Fibroblast of villous mesenchyme (primary cell): ENCODE results near the gene SRSF1. TPM values are rescaled to one million over a fixed set of nuclear protein-coding genes. Genes with fewer than 3 reads are reported as not detected.

Experiments
- DNase-seq: peaks from one replicate; pipeline ENCODE4 v3.0.0-alpha.2; 2010; ENCODE audit warnings: low read depth
- H3K4me3 ChIP-seq: 2 replicates; pipeline ENCODE4 v1.5.1; 2011; ENCODE audit warnings: low read depth, mild to moderate bottlenecking, low read length
- total RNA-seq: library from RNA; depleted of rRNA; stranded (reverse); fragments of >200 nt; gene quantifications from 2 replicates; pipeline ENCODE4 v1.2.3, GENCODE V29; 2012
- TF ChIP-seq, protein P1 (sequence below): IDR thresholded peaks from 2 replicates; pipeline ENCODE4 v1.5.1; 2012; ENCODE audit warnings: low read depth, mild to moderate bottlenecking, low read length; ENCODE audit not compliant: insufficient read depth

SRSF1 gene
- total RNA-seq, 1 donor: 434 TPM

DNA sequence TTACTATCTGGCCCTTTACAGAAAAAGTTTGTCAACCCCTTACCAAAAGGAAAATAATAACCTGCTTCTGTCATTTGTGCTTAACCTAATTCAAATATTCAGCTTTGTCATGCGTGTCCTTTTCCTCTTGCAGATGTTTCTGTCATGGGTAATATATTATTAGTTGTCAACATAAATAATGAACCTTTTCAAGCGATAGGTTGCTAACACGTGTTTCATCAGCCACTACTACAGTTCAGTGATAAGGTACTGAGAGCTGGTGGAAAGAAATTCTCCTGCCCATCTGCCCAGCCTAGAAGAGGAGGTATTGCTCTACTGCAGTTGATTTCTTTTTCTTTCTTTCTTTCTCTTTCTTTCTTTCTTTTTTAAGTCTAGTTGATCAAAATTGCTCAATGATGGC is 12.0 kb upstream of the SRSF1 start:
- no peak overlapping the region for H3K4me3 ChIP-seq
- TF ChIP-seq, protein P1, sequence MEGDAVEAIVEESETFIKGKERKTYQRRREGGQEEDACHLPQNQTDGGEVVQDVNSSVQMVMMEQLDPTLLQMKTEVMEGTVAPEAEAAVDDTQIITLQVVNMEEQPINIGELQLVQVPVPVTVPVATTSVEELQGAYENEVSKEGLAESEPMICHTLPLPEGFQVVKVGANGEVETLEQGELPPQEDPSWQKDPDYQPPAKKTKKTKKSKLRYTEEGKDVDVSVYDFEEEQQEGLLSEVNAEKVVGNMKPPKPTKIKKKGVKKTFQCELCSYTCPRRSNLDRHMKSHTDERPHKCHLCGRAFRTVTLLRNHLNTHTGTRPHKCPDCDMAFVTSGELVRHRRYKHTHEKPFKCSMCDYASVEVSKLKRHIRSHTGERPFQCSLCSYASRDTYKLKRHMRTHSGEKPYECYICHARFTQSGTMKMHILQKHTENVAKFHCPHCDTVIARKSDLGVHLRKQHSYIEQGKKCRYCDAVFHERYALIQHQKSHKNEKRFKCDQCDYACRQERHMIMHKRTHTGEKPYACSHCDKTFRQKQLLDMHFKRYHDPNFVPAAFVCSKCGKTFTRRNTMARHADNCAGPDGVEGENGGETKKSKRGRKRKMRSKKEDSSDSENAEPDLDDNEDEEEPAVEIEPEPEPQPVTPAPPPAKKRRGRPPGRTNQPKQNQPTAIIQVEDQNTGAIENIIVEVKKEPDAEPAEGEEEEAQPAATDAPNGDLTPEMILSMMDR: no peak
- DNase-seq: no peak

DNA sequence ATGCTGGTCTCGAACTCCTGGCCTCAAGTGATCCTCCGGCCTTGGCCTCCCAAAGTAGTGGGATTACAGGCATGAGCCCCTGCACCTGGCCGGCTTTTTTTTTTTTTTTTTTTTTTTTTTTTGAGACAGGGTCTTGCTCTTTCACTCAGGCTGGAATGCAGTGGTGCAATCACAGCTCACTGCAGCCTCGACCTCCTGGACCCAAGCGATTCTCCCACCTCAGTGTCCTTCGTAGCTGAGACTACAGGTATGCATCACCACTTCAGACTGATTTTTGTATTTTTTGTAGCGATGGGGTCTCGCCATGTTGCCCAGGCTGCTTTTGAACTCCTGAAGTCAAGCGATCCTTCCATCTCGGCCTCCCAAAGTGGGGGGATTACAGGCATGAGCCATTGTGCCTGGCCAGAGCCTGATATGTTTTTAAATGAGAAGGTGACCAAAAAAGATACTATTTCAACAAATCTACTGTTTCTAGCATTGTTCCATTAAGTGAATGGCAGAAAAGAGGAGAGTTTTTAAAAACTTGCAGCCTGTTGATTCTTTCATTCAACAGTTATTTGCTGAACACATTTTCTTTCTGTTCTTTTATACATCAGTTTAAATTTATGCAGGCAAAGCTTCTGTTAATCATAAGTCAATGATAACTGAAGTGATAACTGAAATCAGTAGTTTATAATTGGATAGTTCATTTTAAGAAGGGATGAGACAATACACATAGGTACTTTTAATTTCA is 3.2 kb upstream of the SRSF1 start:
- TF ChIP-seq, protein P1: no peak
- no peak for DNase-seq
- H3K4me3 ChIP-seq: no peak overlapping the region

DNA sequence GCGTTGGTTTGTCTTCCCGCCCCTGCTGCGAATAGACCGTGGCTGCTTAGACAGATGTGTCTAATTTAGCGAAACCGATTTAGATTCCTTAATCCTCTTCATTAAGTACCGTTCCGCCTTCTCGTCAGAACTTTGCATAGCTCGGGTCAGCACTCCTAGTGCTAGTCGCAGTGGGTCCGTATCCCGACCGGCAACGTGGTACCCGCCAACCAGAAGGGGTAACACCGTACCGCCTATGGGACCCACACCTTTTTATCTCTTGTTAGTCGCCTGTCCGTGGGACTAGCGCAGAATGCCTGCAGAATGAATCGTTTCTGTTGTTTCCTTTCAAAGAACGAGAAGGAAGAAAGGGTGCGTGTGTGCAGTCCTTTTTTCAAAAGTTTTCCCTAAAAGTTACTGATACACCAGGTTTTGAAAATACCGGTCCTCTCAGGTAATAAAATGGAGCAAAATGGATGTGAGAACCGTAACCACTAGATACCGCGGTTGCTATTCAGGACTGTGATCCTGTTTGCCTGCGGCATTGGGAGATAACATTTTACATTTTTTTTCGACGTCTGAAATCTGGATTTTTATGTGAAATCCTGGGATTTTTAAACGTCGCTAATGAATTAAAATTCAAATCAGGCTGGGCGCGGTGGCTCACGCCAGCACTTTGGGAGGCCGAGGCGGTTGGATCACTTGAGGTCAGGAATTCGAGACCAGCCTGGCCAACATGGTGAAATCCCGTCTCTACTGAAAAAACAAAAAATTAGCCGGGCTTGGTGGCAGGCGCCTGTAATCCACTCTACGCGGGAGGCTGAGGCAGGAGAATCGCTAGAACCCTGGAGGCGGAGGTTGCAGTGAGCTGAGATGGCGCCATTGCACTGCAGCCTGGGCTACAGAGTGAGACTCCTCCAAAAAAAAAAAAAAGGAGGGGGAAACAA is 998 bp upstream of the SRSF1 start:
- TF ChIP-seq, protein P1: no peak
- DNase-seq: no peak
- peak overlapping the region; percentile 97 for H3K4me3 ChIP-seq

DNA sequence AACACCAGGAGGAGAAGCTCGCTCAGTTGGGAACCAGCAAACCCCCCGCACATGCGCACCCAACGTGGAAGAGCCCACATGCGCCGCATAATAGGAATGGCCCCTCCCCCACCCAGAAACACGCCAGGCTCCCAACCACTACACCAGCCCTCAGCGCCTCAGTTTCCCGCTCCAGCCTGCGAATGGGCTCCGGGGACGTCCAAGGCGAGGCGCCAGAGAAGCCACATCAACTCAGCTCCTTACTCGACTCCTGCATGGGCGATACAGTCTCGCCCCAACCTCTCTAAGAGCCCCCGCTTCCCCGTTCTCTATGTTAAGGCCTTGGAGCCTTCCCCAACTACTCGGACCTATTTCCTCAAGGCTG is 504 bp downstream of the SRSF1 start:
- peak; percentile 80 for DNase-seq
- peak overlapping the region; percentile 97 for H3K4me3 ChIP-seq
- TF ChIP-seq, protein P1: no peak

DNA sequence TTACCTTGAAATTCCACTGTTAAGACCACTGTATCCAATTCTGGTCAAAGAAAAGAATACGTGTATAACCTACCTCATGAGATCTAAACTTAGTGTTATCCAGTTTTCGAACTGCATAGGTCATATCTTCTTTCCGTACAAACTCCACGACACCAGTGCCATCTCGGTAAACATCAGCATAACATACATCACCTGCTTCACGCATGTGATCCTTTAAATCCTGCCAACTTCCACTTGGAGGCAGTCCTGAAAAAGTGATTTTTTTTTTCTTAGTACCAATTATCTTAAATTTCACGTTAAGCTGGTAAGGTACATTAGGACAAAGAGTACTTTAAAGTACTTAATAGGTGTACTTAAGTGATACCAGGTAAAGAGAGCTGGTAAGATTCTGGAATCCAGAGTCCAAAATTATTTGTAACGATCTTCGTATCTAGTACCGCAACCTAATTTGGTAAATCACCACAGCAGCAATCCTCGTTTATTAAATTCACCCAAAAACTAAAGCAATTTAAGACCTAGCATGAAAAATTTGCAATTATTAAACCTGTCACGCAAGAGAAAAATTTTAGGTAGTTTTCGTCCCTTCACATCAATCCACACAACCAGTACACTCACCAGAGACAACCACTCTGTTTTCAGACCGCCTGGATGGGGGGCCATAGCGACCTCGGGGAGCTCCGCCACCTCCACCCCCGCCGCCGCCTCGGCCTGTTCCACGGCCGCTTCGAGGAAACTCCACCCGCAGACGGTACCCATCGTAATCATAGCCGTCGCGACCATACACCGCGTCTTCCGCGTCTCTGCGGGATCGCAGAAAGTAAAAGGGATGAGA is 1.1 kb downstream of the SRSF1 start:
- peak overlapping the region; percentile 97 for H3K4me3 ChIP-seq
- TF ChIP-seq, protein P1: no peak
- no peak for DNase-seq

DNA sequence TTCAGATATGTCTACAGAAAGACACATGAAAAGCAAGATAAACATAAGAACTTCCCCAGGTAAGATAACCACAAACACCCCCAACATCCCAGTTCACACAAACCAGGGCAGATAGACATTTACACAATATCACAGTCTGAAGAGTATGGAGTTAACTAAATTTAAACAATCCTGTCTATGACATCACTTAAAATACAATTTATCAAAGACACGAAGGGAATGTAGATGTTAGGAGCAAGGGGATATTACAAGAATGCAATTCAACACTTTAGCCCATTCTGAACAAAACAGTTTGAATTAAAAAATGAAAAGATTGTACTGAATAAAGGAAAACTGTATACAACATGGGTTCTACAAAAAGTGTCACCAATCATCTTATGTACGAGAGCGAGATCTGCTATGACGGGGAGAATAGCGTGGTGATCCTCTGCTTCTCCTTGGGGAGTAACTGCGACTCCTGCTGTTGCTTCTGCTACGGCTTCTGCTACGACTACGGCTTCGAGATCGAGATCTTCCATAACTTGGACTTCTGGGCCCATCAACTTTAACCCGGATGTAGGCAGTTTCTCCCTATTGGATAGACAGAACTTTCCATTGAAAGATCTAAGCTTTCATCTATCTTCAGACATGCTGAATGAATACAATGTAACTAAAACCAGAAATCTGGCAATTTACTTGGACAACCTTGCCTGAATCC is 1.9 kb downstream of the SRSF1 start:
- DNase-seq: no peak
- TF ChIP-seq, protein P1: no peak

More for the DNA sequence above, 1.9 kb downstream of the SRSF1 start:
- peak overlapping the region; percentile 97 for H3K4me3 ChIP-seq
